SK-N-SH treated with all-trans-retinoic acid at 6 μM for 48 hours (cell line): ENCODE data around the gene INSL3.

Experiments
- ATAC-seq: fragments of 200-7000 bp; cut with Tn5 transposase; 3 replicates; pipeline ENCODE4 v1.9.1; 2020; ENCODE audit warnings: mild to moderate bottlenecking, moderate library complexity
- ARNTL ChIP-seq: fragments of 450-650 bp; formaldehyde crosslinking; IDR thresholded peaks from 2 replicates; pipeline ENCODE4 v1.5.0; 2020; ENCODE audit warnings: low read depth, mild to moderate bottlenecking, moderate library complexity, borderline replicate concordance
- BACH2 ChIP-seq: fragments of 250-450 bp; sonication (Bioruptor Pico); IDR thresholded peaks from 2 replicates; pipeline ENCODE4 v1.9.0; 2021; ENCODE audit warnings: mild to moderate bottlenecking, borderline replicate concordance
- CREB5 ChIP-seq: fragments of 250-450 bp; sonication (Bioruptor Pico); IDR thresholded peaks from 2 replicates; pipeline ENCODE4 v1.5.1; 2020; ENCODE audit warnings: low read depth, mild to moderate bottlenecking, moderate library complexity
- CSDC2 ChIP-seq: fragments of 250-450 bp; sonication (Bioruptor Pico); IDR thresholded peaks from 2 replicates; pipeline ENCODE4 v1.5.0; 2020; ENCODE audit warnings: mild to moderate bottlenecking, moderate library complexity
- ESRRG ChIP-seq: fragments of 250-450 bp; sonication (Bioruptor Pico); IDR thresholded peaks from 2 replicates; pipeline ENCODE4 v1.6.1; 2021; ENCODE audit warnings: mild to moderate bottlenecking
- GLIS3 ChIP-seq: fragments of 250-450 bp; sonication (Bioruptor Pico); IDR thresholded peaks from 2 replicates; pipeline ENCODE4 v1.5.0; 2020; ENCODE audit warnings: mild to moderate bottlenecking, moderate library complexity
- ISL1 ChIP-seq: fragments of 250-450 bp; sonication (Bioruptor Pico); IDR thresholded peaks from 2 replicates; pipeline ENCODE4 v2.1.2; 2022; ENCODE audit warnings: mild to moderate bottlenecking, moderate library complexity
- OSR1 ChIP-seq: fragments of 250-450 bp; sonication (Bioruptor Pico); IDR thresholded peaks from 2 replicates; pipeline ENCODE4 v1.8.0; 2022; ENCODE audit warnings: moderate library complexity, mild to moderate bottlenecking, inconsistent platforms
- PPARA ChIP-seq: fragments of 250-450 bp; sonication (Bioruptor Pico); IDR thresholded peaks from 2 replicates; pipeline ENCODE4 v1.5.0; 2020; ENCODE audit warnings: mild to moderate bottlenecking, borderline replicate concordance
- RARB ChIP-seq: fragments of 250-450 bp; sonication (Bioruptor Pico); IDR thresholded peaks from 2 replicates; pipeline ENCODE4 v1.8.0; 2021; ENCODE audit warnings: mild to moderate bottlenecking, moderate library complexity
- SNAI2 ChIP-seq: fragments of 250-450 bp; sonication (Bioruptor Pico); IDR thresholded peaks from 2 replicates; pipeline ENCODE4 v1.5.0; 2020; ENCODE audit warnings: mild to moderate bottlenecking, moderate library complexity
- TOX ChIP-seq: fragments of 250-450 bp; sonication (Bioruptor Pico); IDR thresholded peaks from 2 replicates; pipeline ENCODE4 v1.8.0; 2021; ENCODE audit warnings: mild to moderate bottlenecking, moderate library complexity, borderline replicate concordance
- ZC3H10 ChIP-seq: fragments of 250-450 bp; sonication (Bioruptor Pico); IDR thresholded peaks from 2 replicates; pipeline ENCODE4 v1.5.1; 2021; ENCODE audit warnings: mild to moderate bottlenecking, moderate library complexity
- ZFP3 ChIP-seq: fragments of 250-450 bp; sonication (Bioruptor Pico); IDR thresholded peaks from 2 replicates; pipeline ENCODE4 v1.5.0; 2020; ENCODE audit warnings: mild to moderate bottlenecking, moderate library complexity
- ZFP30 ChIP-seq: fragments of 450-650 bp; formaldehyde crosslinking; IDR thresholded peaks from 2 replicates; pipeline ENCODE4 v1.5.0; 2022; ENCODE audit warnings: mild to moderate bottlenecking, moderate library complexity
- ZNF565 ChIP-seq: fragments of 450-650 bp; formaldehyde crosslinking; conservative IDR thresholded peaks from 2 replicates; pipeline ENCODE4 v1.5.0; 2020; ENCODE audit warnings: low read depth, mild to moderate bottlenecking, moderate library complexity
- ZNF70 ChIP-seq: fragments of 450-650 bp; formaldehyde crosslinking; IDR thresholded peaks from 2 replicates; pipeline ENCODE4 v1.5.0; 2020; ENCODE audit warnings: mild to moderate bottlenecking, moderate library complexity
- TF ChIP-seq, protein P1 (sequence below): fragments of 250-450 bp; sonication (Bioruptor Pico); IDR thresholded peaks from 2 replicates; pipeline ENCODE4 v1.8.0; 2020; ENCODE audit warnings: mild to moderate bottlenecking, moderate library complexity, borderline replicate concordance
- TF ChIP-seq, protein P2 (sequence below): fragments of 250-450 bp; sonication (Bioruptor Pico); IDR thresholded peaks from 2 replicates; pipeline ENCODE4 v1.8.0; 2021; ENCODE audit warnings: low read depth, mild to moderate bottlenecking, moderate library complexity, borderline replicate concordance
- TF ChIP-seq, protein P3 (sequence below): fragments of 250-450 bp; sonication (Bioruptor Pico); IDR thresholded peaks from 2 replicates; pipeline ENCODE4 v1.5.1; 2021; ENCODE audit warnings: mild to moderate bottlenecking, moderate library complexity
- TF ChIP-seq, protein P4 (sequence below): fragments of 250-450 bp; sonication (Bioruptor Pico); IDR thresholded peaks from 2 replicates; pipeline ENCODE4 v1.5.0; 2020; ENCODE audit warnings: mild to moderate bottlenecking, moderate library complexity

The INSL3 gene

DNA sequence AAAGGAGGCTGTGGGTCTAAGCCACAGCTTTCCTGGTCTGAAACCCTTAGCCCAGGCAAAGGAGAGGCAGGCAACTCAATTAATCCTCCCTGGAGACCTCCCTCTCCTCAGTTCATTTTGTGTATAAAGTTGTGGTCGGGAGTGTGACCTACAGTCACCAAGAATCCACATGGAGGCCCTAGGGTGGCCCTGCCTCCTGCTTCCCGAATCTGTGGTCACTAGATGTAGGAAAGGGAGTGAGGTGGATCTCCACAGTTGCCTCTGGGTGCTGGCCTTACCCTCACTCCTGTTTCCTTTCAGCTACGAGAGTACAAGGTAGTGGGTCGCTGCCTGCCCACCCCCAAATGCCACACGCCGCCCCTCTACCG, 39.7 kb upstream of the INSL3 start (continued):
- TF ChIP-seq PPARA, result no peak

DNA sequence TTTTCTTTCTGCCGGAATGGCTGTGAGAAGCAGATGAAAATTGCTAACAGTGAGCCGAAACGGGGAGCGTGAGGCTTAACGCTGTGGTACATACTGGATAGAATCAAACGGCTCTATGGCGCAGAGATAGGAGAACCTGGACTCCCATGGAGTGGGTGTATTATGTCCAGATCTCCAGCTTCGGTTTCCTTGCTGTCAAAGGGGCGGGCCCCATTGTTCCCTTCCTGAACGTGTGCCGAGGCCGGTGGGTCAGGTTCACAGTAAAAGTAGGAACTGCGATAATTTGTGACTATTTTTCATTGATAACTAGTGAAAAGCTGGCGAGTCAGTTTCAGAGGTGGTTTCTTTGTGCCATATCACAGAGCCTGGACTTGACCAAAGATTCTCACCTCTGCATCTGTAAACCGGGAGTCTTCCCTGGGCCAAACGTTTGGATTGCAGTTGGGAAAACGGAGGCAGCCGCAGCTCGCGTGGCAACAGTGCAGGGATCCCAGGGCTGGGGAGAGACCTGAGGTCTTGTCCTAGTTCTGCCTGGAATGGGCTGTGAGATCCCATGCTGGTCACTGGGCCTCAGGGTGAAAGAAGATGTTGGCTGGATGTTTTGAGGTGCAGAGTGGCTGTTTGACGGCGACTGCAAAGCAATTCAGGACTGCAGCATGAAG, 39.1 kb upstream of the INSL3 start:
- TF ChIP-seq ZC3H10 (CRISPR knock-in tag) (no peak), ESRRG (CRISPR knock-in tag) (no peak), RARB (CRISPR knock-in tag) (no peak), PPARA (no peak), ZNF70 (CRISPR knock-in tag) (no peak), ARNTL (CRISPR knock-in tag) (no peak), TOX (CRISPR knock-in tag) (no peak), OSR1 (CRISPR knock-in tag) (no peak), ZFP30 (no peak), SNAI2 (CRISPR knock-in tag) (no peak), ZFP3 (CRISPR knock-in tag) (no peak), CREB5 (CRISPR knock-in tag) (no peak), ZNF565 (CRISPR knock-in tag) (no peak), GLIS3 (CRISPR knock-in tag) (no peak)
- TF ChIP-seq, protein P1, sequence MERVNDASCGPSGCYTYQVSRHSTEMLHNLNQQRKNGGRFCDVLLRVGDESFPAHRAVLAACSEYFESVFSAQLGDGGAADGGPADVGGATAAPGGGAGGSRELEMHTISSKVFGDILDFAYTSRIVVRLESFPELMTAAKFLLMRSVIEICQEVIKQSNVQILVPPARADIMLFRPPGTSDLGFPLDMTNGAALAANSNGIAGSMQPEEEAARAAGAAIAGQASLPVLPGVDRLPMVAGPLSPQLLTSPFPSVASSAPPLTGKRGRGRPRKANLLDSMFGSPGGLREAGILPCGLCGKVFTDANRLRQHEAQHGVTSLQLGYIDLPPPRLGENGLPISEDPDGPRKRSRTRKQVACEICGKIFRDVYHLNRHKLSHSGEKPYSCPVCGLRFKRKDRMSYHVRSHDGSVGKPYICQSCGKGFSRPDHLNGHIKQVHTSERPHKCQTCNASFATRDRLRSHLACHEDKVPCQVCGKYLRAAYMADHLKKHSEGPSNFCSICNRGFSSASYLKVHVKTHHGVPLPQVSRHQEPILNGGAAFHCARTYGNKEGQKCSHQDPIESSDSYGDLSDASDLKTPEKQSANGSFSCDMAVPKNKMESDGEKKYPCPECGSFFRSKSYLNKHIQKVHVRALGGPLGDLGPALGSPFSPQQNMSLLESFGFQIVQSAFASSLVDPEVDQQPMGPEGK, result no peak
- TF ChIP-seq, protein P2, sequence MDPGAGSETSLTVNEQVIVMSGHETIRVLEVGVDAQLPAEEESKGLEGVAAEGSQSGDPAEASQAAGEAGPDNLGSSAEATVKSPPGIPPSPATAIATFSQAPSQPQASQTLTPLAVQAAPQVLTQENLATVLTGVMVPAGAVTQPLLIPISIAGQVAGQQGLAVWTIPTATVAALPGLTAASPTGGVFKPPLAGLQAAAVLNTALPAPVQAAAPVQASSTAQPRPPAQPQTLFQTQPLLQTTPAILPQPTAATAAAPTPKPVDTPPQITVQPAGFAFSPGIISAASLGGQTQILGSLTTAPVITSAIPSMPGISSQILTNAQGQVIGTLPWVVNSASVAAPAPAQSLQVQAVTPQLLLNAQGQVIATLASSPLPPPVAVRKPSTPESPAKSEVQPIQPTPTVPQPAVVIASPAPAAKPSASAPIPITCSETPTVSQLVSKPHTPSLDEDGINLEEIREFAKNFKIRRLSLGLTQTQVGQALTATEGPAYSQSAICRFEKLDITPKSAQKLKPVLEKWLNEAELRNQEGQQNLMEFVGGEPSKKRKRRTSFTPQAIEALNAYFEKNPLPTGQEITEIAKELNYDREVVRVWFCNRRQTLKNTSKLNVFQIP (CRISPR knock-in tag), result no peak
- TF ChIP-seq, protein P3, sequence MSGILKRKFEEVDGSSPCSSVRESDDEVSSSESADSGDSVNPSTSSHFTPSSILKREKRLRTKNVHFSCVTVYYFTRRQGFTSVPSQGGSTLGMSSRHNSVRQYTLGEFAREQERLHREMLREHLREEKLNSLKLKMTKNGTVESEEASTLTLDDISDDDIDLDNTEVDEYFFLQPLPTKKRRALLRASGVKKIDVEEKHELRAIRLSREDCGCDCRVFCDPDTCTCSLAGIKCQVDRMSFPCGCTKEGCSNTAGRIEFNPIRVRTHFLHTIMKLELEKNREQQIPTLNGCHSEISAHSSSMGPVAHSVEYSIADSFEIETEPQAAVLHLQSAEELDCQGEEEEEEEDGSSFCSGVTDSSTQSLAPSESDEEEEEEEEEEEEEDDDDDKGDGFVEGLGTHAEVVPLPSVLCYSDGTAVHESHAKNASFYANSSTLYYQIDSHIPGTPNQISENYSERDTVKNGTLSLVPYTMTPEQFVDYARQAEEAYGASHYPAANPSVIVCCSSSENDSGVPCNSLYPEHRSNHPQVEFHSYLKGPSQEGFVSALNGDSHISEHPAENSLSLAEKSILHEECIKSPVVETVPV, result no peak
- ATAC-seq, result no peak

DNA sequence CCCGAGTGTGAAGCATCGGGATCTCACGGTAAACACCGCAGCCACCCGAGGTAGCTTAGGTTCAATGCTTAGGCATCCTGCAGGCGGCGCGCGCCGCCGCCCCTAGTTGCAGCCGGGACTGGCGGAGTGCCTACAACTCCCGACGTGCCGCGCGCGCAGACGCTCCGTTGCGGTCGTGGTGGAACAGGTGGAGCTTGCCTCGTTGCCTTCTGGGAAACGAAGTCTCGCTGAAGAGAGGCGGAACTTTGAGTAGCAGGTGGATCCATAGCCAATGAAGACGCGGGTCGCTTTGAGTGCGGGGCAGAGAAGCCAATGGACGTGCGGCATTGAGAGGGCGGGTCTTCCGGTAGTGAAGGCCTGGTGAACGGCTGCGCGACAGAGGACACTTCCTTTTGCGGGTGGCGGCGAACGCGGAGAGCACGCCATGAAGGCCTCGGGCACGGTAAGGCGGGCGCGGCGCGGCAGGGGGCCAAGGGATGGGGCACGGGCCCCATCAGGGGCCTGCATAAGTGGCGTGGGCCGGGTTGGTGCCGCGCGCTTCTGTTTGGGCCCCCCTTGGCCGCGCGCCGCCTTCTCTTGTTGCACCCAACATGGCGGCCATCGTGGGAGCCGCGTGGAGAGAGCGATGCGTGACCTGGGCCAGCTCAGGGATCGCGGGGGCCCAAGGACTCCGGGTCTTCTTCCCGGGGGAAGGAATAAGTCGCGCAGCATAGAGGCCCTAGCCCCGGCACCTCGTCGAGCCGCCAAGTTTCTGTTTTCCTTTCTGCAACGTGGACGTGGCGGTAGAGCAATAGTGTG, 38.4 kb upstream of the INSL3 start, which contains the start of gene RPL18A:
RPL18A (plus strand) TSS at position 378 of the 798 bp plus-strand sequence; CDS start at position 425, 47 bp downstream.
- TF ChIP-seq ISL1 (CRISPR knock-in tag) (no peak), SNAI2 (CRISPR knock-in tag) (peak; percentile 67; the same call in 1 of the 2 replicates)
- TF ChIP-seq, all 23 proteins: peak for 1
- ATAC-seq, result peak; percentile 95

DNA sequence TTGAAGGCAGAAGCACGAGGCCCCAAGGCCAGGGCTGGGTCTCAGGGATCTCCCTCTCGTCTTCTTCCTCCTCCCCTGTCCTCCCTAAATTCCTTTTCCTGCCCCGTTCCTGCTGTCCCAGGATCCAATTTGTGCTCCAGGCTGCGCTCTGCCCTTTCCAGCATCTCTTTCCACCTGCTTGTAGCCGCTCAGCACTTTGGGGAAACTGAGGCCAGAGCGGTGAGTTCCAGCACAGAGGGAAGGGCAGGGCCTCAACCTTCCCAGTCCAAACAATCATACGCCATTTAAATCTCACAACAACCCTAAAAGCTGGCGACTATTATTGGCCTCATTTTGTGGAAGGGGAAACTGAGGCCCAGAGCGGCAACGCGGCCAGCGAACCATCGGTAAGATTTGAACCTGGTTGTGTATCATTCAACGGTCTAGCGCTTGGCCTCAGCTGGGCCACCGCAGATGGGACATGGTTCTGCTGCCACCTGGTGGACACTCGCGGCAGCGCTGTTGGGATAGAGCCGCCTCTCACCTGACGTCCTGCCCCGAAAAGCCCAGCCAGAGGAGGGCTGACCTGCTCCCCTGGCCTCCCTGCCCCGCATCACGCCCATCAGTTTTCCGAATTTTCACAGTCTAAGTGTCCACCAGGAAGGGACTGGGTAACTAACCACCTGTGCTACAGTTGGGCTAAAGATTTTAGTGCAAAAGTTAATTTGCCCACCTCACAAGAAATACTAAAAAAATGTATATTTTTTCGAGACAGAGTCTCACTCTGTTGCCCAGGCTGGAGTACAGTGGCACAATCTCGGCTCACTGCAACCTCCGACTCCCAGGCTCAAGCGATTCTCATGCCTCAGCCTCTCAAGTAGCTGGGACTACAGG, 34.2 kb upstream of the INSL3 start:
- TF ChIP-seq ZFP3 (CRISPR knock-in tag), result no peak
- TF ChIP-seq BACH2 (CRISPR knock-in tag), result no peak
- TF ChIP-seq CSDC2 (CRISPR knock-in tag), result no peak
- no peak for TF ChIP-seq RARB (CRISPR knock-in tag)
- TF ChIP-seq CREB5 (CRISPR knock-in tag), result no peak
- TF ChIP-seq, protein P1, result no peak
- TF ChIP-seq, protein P4, sequence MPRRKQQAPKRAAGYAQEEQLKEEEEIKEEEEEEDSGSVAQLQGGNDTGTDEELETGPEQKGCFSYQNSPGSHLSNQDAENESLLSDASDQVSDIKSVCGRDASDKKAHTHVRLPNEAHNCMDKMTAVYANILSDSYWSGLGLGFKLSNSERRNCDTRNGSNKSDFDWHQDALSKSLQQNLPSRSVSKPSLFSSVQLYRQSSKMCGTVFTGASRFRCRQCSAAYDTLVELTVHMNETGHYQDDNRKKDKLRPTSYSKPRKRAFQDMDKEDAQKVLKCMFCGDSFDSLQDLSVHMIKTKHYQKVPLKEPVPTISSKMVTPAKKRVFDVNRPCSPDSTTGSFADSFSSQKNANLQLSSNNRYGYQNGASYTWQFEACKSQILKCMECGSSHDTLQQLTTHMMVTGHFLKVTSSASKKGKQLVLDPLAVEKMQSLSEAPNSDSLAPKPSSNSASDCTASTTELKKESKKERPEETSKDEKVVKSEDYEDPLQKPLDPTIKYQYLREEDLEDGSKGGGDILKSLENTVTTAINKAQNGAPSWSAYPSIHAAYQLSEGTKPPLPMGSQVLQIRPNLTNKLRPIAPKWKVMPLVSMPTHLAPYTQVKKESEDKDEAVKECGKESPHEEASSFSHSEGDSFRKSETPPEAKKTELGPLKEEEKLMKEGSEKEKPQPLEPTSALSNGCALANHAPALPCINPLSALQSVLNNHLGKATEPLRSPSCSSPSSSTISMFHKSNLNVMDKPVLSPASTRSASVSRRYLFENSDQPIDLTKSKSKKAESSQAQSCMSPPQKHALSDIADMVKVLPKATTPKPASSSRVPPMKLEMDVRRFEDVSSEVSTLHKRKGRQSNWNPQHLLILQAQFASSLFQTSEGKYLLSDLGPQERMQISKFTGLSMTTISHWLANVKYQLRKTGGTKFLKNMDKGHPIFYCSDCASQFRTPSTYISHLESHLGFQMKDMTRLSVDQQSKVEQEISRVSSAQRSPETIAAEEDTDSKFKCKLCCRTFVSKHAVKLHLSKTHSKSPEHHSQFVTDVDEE (CRISPR knock-in tag), result no peak
- peak; percentile 67 for ATAC-seq
